Measurements from ENCODE around the gene RAD54L2.

DNA sequence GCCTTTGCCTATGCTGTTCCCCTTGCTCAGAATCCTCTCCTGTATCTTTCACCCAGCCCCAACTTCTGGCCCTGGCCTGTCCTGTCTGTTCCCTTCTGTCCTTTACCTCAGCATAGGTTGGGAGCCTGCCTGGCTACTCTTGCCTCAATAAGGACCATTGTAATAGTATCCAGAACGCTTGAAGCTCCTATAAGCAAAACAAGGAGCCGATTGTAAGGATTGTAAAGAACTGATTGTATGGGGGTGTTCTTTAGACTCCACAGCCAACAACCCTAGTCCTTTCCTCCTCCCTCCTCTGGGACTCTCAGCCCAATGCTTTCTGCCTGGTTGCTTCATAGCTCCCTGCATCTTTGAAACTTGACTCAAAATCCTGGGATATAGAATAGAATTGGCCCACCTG lies 18.7 kb upstream of the RAD54L2 start:
- TF ChIP-seq, protein P1, sequence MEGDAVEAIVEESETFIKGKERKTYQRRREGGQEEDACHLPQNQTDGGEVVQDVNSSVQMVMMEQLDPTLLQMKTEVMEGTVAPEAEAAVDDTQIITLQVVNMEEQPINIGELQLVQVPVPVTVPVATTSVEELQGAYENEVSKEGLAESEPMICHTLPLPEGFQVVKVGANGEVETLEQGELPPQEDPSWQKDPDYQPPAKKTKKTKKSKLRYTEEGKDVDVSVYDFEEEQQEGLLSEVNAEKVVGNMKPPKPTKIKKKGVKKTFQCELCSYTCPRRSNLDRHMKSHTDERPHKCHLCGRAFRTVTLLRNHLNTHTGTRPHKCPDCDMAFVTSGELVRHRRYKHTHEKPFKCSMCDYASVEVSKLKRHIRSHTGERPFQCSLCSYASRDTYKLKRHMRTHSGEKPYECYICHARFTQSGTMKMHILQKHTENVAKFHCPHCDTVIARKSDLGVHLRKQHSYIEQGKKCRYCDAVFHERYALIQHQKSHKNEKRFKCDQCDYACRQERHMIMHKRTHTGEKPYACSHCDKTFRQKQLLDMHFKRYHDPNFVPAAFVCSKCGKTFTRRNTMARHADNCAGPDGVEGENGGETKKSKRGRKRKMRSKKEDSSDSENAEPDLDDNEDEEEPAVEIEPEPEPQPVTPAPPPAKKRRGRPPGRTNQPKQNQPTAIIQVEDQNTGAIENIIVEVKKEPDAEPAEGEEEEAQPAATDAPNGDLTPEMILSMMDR (conservative IDR thresholded peaks at IDR 0.05; ENCODE audit: low read depth, low read length): no peak
- TF ChIP-seq FOS (IDR thresholded peaks at IDR 0.05; ENCODE audit: low read depth, low read length) (no peak), POLR2A (IDR thresholded peaks at IDR 0.05; ENCODE audit: low read depth, low read length) (no peak), RAD21 (IDR thresholded peaks at IDR 0.05; ENCODE audit: low read length) (no peak), SMC3 (IDR thresholded peaks at IDR 0.05; ENCODE audit: low read depth, low read length) (no peak), BHLHE40 (IDR thresholded peaks at IDR 0.05; ENCODE audit: low read depth, low read length) (no peak), CEBPB (IDR thresholded peaks at IDR 0.05; ENCODE audit: low read depth, low read length) (no peak), RFX5 (IDR thresholded peaks at IDR 0.05; ENCODE audit: low read depth, low read length) (no peak)
